ENCODE results near the gene SPPL2B. TPM values are rescaled to one million over a fixed set of nuclear protein-coding genes. Genes with fewer than 3 reads are reported as not detected.

Gene SPPL2B
- polyA plus RNA-seq, 3 donors, result 39.4 to 46.2 (median 45.5) TPM

DNA sequence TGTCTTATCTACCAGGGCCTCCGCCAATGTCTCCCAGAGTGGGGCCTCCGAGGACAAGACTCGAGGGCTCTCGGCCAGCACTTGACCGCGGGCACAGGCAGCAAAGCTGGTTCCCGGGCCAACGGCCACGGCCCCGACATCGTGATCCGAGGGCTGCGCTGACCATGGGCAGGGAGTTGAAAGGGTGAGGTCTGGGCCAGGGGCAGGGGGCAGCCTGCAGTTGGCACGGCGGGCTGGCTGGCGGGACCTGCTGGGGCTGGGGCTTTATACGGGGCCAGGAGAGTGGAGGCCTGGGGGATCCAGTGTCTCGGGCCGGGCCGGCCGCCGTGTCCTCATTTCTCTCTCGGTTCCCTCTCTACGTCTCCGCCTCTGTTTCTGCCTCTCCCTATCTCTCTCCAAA is 10.7 kb upstream of the SPPL2B start:
- 82 to 91% (median 83%) methylated on average over 24 to 25 of the region's 25 CpGs for WGBS, 3 donors
- no peak overlapping the region for H3K27ac ChIP-seq (ENCODE audit: low read depth, low read length)

DNA sequence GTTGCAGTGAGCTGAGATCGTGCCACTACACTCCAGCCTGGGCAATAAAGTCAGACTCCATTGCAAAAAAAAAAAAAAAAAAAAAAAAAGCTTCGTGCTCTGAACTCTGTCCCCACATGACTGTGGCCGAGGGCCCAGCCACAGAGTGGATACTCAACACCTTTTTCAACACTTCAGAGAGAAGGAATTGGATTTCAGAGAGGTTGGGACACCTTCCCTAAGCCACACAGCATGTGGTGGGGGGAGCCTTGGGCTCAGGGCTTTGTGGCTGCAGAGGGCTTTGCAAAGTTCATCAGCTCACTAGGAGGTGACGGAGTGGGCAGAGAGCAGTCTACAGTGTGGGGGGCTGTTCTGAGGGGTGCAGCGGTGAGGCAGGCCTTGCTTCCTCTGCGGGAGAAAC is 9.6 kb upstream of the SPPL2B start:
- no peak overlapping the region for H3K27ac ChIP-seq (ENCODE audit: low read depth, low read length)
- WGBS, 3 donors, result 62 to 92% (median 88%) methylated on average over 6 of the region's 6 CpGs

DNA sequence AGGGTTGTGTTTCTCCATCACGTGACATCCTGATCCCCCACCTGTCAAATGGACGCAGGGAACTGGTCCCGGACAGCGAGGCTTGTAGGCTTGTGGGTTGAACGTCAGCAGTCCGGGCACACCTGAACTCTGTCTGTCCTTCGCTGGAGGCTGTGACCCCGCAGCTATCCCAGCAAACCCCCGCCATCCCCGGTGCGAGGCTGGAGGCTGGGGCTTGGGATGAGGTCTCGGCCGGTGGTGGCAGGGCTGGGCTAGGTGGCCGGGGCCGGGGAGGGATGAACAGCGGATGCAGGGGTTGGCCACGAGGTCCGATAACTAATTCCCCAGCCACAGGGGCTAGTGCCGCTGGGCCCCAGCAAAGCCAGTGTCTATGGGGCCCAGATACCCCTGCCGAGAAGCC is 8.9 kb upstream of the SPPL2B start:
- 87 to 95% (median 90%) methylated on average over 18 to 20 of the region's 20 CpGs for WGBS, 3 donors
- no peak overlapping the region for H3K27ac ChIP-seq (ENCODE audit: low read depth, low read length)

DNA sequence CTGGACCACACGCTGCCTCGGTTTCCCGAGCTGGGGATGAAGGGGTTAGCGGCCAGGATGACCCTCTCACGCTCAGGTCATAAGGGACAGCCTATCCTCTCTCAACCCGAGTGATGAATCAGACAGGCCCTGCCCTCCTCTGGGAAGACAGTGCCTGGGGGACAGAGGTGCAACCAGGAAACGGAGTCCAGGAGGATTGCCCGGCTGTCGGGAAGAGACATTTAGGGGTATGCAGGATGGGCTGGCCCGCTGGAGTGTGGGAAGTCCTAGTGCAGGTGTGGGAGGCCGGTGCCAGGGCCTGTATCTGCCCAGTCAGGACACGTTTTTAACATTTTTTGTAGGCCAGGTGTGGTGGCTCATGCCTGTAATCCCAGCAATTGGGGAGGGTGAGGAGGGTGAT is 8.4 kb upstream of the SPPL2B start:
- WGBS, 3 donors, result 73 to 81% (median 79%) methylated on average over 12 of the region's 12 CpGs
- no peak overlapping the region for H3K27ac ChIP-seq (ENCODE audit: low read depth, low read length)

DNA sequence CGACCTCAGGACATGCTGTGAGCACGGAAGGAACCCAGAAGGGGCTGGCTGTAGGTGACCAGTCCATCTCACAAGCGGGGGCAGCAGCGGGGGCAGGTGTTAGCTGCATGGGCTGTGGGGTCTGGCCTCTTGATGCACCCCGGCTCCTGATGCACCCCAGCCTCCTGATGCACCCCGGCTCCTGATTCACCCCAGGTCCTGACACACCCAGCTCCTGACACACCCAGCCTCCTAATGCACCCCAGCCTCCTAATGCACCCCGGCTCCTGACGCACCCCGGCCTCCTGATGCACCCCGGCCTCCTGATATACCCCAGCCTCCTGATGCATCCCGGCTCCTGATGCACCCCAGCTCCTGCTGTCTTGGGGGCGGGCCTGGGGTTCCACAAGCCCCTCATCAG is 7.5 kb upstream of the SPPL2B start:
- no peak overlapping the region for H3K27ac ChIP-seq (ENCODE audit: low read depth, low read length)
- 87 to 96% (median 91%) methylated on average over 10 to 12 of the region's 12 CpGs for WGBS, 3 donors

DNA sequence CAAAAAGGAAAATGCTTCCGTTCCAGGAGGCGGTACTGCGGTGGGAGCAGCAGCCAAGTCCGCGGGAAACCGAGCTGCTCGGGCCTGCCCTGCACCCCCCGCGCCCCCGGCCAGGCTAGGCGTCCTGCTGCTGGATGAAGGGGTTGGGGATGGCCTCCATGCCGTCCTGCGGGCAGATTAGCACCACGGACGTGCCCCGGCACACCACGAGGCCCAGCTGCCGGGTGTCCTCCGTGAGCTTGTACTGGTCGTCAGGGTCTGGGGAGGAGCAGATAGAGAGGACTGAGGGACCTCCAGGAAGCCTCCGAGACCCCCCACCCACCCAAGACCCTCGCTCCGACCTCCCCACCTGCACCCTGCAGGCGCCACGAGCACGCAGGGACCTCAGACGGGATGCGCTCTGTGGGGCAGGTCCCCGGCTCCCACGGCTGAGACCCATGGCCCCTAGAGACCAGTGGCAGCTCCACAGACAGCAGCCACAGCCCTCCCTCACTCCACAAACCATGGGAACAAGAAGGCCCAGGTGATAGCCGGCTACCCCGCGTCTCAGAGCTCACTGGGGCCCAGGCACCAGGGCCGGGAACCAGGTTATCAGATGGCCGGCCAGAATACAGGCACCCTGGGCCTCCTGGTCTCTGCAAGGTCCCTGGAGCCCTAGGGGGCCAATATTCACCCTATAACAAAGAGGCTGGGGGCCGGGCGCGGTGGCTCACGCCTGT is 6.8 kb upstream of the SPPL2B start:
- H3K27ac ChIP-seq (ENCODE audit: low read depth, low read length), result no peak overlapping the region
- WGBS, 3 donors, result 89 to 95% (median 92%) methylated on average over 32 to 39 of the region's 39 CpGs

DNA sequence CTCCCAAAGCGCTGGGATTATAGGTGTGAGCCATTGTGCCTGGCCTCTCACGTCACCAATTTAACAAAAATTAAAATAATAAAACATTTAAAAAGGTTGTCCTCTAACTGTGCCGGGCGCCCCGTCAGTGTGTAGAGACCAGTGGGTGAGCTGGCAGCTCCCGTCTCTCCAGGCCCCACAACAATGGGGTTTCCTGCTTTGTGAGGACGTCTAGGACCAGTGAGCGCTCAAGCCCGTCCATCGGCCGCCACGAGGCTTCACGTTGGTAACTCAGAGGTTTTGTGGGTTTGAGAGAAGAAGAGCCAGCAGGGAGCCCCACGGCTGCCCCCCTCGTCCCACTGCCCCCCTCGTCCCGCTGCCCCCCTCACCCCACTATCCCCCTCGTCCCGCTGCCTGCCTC is 4.8 kb upstream of the SPPL2B start:
- H3K27ac ChIP-seq (ENCODE audit: low read depth, low read length), result no peak overlapping the region
- 82 to 91% (median 86%) methylated on average over 19 of the region's 19 CpGs for WGBS, 3 donors

DNA sequence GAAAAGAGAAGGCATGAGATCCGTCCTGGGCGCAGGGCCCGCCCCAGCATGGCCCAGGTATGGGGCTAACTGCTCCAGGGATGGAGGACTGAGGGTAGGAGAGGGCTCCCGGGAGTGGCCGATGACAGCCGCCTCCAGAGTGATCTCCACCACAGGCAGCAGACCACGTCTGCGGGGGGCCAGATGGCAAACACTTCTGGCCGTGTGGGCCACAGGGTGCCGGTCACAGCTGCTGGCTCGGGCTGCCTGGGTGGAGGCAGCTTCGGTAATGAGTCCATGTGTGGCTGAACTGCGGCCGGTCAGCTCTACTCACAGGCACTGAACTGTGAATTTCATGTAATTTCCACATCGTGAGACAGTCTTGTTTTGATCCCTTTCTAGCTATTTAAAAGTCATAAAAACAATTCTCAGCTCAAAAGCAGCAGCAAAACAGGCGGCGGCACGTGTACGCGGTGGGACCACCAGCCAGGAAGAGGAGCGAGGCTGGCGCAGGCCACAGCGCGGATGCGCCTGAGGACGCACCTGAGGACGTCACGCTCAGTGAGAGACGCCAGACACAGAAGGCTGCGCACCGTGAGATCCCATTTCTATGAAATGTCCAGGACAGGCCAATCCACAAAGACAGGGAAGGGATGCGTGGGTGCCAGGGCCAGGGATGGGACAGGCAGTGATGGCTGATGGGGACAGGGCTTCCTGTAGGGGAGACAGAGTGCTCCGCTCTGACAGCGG is 4.1 kb upstream of the SPPL2B start:
- WGBS, 3 donors, result 84 to 86% (median 86%) methylated on average over 34 of the region's 34 CpGs
- H3K27ac ChIP-seq (ENCODE audit: low read depth, low read length), result no peak overlapping the region

DNA sequence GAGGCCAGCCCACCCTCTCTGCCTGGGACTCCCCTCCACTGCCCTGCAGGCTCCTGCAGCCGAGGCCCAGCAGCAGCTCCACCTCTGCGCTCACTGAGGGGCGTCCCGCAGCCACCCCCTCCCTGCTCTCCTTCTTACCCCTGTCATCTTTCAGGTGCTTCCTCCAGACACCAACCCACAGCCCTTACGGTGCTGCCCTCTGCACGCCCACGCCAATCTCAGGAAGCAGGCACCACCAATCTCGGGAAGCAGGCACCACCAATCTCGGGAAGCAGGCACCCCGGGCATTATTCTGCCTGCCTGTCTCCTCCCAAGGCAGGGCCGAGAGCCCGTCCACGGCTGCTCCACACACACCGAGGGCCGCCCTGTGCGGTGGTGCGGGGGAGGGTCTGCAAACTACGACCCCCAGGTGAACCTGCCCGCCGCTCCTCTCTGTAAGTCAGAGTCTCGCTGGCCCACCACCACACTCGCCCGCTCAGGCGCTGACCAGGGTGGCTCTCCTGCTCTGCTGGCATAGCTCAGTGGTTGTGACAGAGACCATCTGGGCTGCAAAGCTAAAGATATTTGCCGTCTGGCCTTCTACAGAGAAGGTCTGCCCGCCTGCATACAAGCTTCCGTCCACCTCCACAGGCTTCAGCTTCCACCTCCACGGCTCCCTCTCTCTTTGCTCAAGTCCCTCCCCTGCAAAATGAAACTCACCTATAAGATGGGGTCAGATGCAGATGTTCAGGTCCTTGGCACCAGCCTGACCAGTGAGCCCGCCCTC is 3.0 kb upstream of the SPPL2B start:
- 58 to 78% (median 61%) methylated on average over 26 to 29 of the region's 29 CpGs for WGBS, 3 donors
- no peak overlapping the region for H3K27ac ChIP-seq (ENCODE audit: low read depth, low read length)

DNA sequence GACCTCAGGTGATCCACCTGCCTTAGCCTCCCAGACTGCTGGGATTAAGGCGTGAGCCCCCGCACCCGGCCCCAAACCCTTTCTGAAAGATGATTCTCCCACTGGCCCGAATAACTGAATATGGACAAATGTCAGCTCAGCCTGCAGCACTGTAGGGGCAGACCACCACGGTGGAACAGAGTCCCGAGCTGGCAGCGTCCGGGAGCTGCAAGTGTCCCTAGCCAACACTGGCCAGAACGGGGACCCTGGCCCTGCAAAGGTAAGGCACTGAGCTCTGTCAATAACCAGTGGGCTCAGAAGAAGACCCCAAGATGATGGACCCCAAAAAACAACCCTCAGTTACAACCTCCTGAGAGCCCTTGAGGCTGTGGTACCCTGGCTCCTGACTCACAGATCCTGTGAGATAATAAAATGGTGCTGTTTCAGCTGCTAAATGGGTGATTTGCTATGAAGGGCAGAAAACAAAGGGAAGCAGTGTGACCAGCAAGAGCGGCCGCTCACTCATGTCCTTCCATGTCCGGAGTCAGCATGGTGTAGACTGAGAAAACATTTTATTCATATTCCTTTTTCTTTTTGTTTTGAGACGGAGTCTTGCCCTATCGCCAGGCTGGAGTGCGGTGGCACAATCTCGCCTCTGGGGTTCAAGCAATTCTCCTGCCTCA is 1.7 kb upstream of the SPPL2B start:
- WGBS, 3 donors, result 87 to 89% (median 88%) methylated on average over 16 of the region's 16 CpGs
- H3K27ac ChIP-seq (ENCODE audit: low read depth, low read length), result no peak overlapping the region

DNA sequence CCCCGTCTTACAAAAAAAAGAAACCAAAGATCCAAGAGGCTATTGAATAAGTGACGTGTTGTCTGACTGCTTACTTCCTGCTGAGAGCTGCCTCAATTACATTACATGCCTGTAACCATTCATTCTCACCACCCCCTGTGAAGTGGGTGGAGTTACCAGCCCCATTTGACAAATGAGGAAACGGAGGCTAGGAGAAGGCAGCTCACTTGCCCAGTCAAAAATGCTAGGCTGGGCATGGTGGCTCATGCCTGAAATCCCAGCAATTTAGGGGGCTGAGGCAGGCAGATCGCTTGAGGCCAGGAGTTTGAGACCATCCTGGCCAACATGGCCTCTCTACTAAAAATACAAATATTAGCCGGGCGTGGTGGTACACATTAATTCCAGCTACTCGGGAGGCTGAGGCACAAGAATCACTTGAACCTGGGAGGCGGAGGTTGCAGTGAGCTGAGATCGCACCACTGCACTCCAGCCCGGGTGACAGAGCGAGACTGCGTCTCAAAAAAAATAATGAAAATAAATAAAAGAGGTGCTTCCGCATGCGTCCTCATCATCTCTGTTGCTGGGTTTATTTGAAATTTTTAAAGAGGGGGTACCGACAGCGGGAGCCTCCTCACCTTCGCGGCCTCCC is 597 bp upstream of the SPPL2B start:
- 1 to 2% (median 1%) methylated on average over 18 of the region's 18 CpGs for WGBS, 3 donors
- H3K27ac ChIP-seq (ENCODE audit: low read depth, low read length), result no peak overlapping the region

DNA sequence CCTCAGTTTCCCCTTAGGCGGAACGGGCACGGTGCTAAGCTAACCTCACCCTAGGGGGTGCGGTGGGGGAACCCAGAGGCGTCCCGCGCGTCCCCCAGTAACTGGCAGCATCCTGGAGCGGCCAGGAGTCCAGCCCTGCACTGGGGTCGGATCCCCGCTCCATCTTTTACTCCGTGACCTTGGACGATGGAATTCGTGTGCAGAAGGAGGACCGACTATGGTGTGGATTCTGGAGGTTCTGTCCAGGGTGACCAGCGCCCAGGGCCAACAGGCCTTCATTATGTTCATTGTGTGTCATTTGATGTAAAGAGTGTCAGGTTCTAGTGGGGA is 630 bp downstream of the SPPL2B start:
- no peak overlapping the region for H3K27ac ChIP-seq (ENCODE audit: low read depth, low read length)
- 1 to 6% (median 5%) methylated on average over 16 of the region's 16 CpGs for WGBS, 3 donors

DNA sequence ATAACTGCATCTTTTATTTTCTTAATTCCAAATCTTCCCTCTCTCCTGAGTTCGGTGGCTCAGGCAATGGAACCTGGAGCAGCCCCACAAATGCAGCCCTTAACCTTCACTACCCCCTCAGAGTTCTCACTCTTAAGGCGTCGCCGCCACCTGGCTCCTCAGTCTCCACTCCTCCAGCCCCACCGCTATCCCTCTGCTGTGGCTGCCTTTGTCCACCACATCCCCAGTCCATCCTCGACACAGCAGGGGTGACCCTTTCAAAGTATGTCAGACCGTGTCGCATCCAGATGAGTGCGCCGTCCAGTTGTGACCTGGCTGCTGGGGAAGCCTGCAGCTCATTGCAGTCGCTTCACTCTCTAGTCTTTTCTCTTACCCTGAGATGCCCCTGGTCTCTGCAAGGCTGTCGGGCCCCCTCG is 1.0 kb downstream of the SPPL2B start:
- 54 to 66% (median 55%) methylated on average over 13 of the region's 13 CpGs for WGBS, 3 donors
- no peak overlapping the region for H3K27ac ChIP-seq (ENCODE audit: low read depth, low read length)

DNA sequence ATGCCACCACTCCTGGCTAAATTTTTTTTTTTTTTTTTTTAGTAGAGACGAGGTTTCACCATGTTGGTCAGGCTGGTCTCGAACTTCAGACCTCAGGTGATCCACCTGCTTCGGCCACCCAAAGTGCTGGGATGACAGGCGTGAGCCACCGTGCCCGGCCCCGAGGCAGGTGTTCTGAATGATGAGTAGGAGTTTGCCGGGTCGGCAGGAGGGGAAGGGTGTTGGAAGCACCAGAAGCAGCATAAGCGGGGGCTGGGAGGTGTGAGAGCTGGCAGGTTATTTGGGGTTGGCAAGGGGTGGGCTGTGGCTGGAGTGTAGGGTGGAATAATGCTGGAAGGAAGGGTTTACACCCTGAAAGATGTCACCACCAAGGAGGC is 1.8 kb downstream of the SPPL2B start:
- WGBS, 3 donors, result 44 to 81% (median 79%) methylated on average over 9 to 10 of the region's 10 CpGs
- H3K27ac ChIP-seq (ENCODE audit: low read depth, low read length), result no peak overlapping the region

DNA sequence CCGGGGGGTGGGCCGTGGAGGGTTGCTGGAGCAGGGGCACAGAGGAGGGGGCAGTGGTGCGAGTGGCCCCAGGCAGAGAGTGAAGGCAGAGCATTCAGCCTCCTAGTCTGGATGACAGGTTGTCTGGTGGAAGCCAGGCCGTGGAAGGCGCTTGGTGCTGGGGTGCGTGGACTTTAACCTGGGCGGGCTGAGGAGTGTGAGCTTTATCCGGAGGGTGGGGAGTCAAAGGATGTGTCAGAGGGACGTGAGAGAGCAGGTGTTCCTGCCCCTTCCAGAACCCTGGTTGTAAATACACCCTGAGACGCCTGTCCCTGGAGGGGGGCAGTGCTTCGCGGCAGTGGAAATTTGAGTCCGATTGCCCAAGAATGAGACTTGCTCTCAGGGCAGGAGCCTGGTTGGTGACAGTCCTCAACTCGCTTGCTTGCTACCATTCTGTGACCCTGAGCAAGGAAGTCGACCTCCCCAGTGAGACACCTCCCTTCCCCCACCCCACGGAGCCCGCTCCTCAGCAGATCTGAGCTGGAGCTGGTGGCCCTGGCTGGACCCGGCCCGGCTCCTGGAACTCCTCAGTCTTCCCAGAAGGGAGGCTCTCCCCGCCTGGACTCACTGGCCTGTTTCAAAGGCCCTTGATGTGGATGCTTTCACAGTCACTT is 2.3 kb downstream of the SPPL2B start:
- 25 to 70% (median 65%) methylated on average over 18 to 20 of the region's 20 CpGs for WGBS, 3 donors
- no peak overlapping the region for H3K27ac ChIP-seq (ENCODE audit: low read depth, low read length)

DNA sequence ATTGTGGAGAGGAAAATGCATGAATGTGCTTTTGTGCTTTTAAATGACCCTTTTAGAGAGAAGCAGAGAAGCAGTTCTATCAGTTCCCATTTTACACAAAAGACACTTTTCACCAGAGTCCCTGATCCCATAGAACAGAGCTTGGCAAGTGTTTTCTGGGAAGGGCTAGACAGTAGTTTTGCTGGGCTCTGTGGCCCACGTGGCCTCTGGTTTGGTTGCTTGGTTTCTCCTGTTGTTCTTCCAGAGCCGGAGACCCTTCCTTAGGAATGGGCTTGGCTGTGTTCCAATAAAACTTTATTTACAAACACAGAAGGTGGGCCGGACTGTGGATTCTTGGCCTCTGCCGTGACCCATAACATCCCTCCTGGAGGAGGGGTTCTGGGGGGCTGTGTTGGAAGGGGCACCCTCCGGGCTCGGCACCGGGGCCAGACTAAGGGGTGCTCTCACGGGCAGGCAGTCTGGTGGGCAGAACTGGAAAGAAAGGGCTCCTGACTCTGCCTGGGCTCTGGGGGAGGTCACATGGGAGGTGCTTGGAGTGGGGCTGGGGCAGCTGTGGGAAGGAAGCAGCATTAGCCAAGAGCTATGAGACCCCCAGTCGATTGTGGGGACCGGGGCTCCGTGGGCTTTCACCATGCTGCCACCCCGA is 3.2 kb downstream of the SPPL2B start:
- 65 to 66% (median 66%) methylated on average over 12 of the region's 12 CpGs for WGBS, 3 donors
- no peak overlapping the region for H3K27ac ChIP-seq (ENCODE audit: low read depth, low read length)

DNA sequence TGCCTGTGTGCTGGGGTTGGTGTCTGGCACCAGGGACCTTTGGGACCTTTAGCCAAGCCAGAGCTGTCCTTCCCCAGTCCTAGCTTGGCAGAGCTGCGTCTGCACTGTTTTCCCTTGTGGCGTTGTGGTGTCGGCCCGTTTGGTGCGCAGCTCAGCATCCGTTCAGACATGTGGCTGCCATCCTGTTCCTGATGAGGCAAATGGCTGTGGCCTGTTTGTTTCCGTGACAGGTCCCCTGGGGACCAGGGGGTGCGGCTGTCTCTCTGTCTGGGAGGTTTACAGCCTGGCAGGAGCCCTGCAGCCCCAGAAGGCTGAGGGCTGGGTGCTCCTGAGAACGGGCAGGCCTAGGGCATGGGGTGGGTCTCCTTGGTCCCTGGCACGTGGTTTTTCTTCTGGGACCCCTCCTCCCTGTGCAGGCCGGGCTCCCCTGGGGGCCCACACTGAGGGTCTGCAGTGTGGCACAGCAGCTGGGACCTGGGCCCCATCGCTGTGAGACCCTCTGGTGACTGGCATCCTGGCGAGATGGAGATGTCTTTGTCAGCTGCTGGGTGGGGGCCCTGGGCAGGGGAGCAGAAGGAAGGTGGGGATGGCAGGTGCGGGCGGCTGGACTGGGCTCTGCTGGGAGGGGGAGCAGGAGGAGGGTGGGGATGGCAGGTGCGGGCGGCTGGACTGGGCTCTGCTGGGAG is 4.0 kb downstream of the SPPL2B start:
- whole genome bisulfite sequencing, 3 donors, result 21 to 45% (median 38%) methylated on average over 15 to 17 of the region's 17 CpGs
- H3K27ac ChIP-seq (ENCODE audit: low read depth, low read length), result no peak overlapping the region

Measured in adipose tissue (tissue), 3 donors.